GM21390 (cell line): Measurements from ENCODE around the gene GRIP1.

Experiments
- ATAC-seq: cut with Tn5 transposase; IDR thresholded peaks from one replicate; pipeline ENCODE4 v1.9.1; 2021; ENCODE audit not compliant: unreplicated experiment

GRIP1 gene

GRCh38 chr12:66397574-66398290 is 281.1 kb downstream of the GRIP1 start:
- no peak for ATAC-seq

GRCh38 chr12:66393890-66394289 is 285.0 kb downstream of the GRIP1 start:
- no peak for ATAC-seq

- ATAC-seq: no peak
Observed at GRCh38 chr12:66392266-66392915, 286.5 kb downstream of the GRIP1 start.

- ATAC-seq: no peak
Observed at GRCh38 chr12:66388517-66388916, 290.4 kb downstream of the GRIP1 start.

GRCh38 chr12:66387117-66387516 is 291.8 kb downstream of the GRIP1 start:
- ATAC-seq: no peak

GRCh38 chr12:66380769-66381535 is 297.9 kb downstream of the GRIP1 start:
- no peak for ATAC-seq

- ATAC-seq: no peak
Observed at GRCh38 chr12:66379616-66380015, 299.3 kb downstream of the GRIP1 start.

GRCh38 chr12:66375560-66375959 is 303.3 kb downstream of the GRIP1 start:
- no peak for ATAC-seq

- ATAC-seq: no peak
Observed at GRCh38 chr12:66371982-66372381, 306.9 kb downstream of the GRIP1 start.

GRCh38 chr12:66367015-66367667 is 311.7 kb downstream of the GRIP1 start:
- no peak for ATAC-seq

- ATAC-seq: no peak
Observed at GRCh38 chr12:66365718-66366490, 313.0 kb downstream of the GRIP1 start.

- ATAC-seq: no peak
Observed at GRCh38 chr12:66361703-66362102, 317.2 kb downstream of the GRIP1 start.

- ATAC-seq: no peak
Observed at GRCh38 chr12:66359300-66359699, 319.6 kb downstream of the GRIP1 start.

- ATAC-seq: no peak
Observed at GRCh38 chr12:66354291-66354690, 324.6 kb downstream of the GRIP1 start.

GRCh38 chr12:66352899-66353298 is 326.0 kb downstream of the GRIP1 start:
- ATAC-seq: no peak

- ATAC-seq: no peak
Observed at GRCh38 chr12:66352197-66352596, 326.7 kb downstream of the GRIP1 start.

GRCh38 chr12:66351301-66351700 is 327.6 kb downstream of the GRIP1 start:
- ATAC-seq: no peak

GRCh38 chr12:66345956-66346355 is 332.9 kb downstream of the GRIP1 start:
- no peak for ATAC-seq

- no peak for ATAC-seq
Observed at GRCh38 chr12:66345212-66345611, 333.7 kb downstream of the GRIP1 start.

GRCh38 chr12:66341126-66341525 is 337.8 kb downstream of the GRIP1 start:
- no peak for ATAC-seq

- no peak for ATAC-seq
Observed at GRCh38 chr12:66340131-66340530, 338.7 kb downstream of the GRIP1 start.
